GM10847 (cell line): Measurements from ENCODE around the gene RGS3.

ENCODE experiments used
- POLR2A ChIP-seq: IDR thresholded peaks from 2 replicates; pipeline ENCODE4 v1.6.1; 2011; ENCODE audit not compliant: insufficient read length; ENCODE audit errors: extremely low read depth

RGS3 gene

GRCh38 chr9:113463418-113464285 lies at the start of gene RGS3:
Gene RGS3 (plus strand): TSS chr9:113463727. CDS start chr9:113463803, 76 bp downstream.
- no peak for TF ChIP-seq POLR2A

GRCh38 chr9:113416149-113416721 lies 47.3 kb upstream of the RGS3 start:
- no peak for TF ChIP-seq POLR2A

DNA sequence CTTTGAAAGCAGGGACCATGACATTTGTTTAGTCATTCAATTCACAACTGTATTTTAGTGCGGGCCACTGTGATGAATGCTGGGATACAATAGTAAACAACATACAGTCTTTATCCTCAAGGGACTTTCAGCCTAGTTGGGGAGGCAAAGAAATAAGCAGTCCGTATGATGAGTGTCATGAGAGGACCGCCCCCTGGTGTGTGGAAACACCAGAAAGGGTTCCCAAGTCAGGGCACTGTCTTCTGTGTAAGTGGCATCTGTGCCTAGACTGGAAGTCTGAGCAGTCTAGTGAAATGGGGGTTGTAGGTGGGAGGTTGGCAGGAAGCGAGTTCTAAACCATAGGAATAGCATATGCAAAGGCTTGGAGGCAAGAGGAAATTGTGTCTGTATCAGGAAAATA lies 46.2 kb upstream of the RGS3 start:
- no peak for TF ChIP-seq POLR2A

- no peak for TF ChIP-seq POLR2A
Observed at GRCh38 chr9:113421726-113422125, 41.8 kb upstream of the RGS3 start.

GRCh38 chr9:113425072-113425471 lies 38.5 kb upstream of the RGS3 start:
- TF ChIP-seq POLR2A = no peak

GRCh38 chr9:113426701-113427100 lies 36.8 kb upstream of the RGS3 start:
- no peak for TF ChIP-seq POLR2A

DNA sequence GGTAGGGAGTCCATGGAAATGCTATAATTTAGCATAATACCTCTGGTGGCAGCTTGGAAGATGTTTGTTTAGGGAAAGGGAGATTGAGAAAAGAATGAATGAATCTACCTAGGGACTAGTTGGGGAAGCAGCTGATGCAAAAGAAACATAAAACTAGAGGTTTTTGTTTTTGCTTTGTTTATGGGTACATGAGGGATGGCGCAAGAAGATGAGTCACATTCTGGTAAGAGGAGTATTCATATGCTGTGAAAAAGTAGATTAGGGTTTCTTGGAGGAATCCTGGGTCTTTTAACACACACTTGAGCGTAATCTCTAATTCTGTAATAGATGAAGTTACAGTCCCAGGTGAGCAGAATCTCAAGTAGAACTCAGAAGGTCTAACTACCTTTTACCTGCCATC lies 35.9 kb upstream of the RGS3 start:
- no peak for TF ChIP-seq POLR2A

- TF ChIP-seq POLR2A = no peak
Observed at GRCh38 chr9:113428062-113428615, 35.4 kb upstream of the RGS3 start.

GRCh38 chr9:113431191-113431590 lies 32.3 kb upstream of the RGS3 start:
- TF ChIP-seq POLR2A = no peak

DNA sequence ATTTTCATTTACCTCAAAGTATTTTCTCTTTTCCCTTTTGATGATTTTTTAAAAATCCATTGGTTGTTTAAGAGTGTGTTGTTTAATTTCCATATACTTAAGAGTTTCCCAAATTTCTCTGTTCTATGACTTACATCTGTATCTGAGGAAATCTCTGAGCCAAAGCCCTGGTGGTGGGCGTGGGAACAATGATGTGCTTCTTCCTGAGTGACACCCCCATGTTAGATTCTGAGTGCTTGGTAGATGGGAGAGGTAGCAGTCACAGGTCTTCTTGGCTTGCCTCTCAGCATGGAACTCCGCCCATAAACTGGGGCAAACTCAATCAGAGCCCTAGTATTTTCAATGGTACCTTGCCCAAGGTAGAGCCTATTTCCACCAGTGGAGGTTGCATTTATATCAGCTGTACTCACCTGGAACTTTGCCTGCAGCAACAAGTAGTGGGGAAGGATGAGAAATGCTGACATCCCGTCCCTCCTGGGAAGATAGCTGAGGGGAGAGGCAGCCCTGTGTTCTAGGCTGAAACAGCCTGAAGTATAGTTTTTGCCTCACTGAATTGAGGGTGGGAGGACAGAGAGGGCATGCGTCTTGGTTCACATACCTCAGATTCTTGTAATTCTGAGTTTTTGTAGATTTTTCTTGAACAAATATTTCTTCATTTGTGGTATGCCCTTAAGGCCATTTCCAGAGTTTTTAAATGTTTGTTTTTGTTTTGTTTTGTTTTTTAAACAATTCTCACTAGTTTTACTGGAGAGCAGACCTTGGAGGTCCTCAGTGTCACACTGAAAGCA lies 26.6 kb upstream of the RGS3 start:
- no peak for TF ChIP-seq POLR2A

DNA sequence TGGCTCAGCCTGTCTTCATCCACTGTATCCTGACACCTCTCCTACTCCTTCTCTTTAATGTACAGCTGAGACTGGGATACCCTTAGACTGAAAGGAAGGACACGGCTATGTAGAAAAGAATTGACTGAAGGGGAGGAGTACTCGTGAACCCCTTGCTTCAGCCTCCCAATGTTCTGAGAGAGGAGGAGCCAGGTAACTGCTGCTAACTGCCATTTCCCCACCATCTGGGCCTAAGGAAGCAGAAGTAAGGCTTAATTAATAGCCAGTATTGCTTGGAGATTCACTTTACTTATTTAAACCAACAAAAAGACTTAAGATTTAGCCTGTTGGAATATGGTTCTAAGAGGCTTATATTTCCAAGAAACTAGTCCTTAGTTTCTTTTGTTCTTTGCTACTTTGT lies 18.8 kb upstream of the RGS3 start:
- TF ChIP-seq POLR2A = no peak

DNA sequence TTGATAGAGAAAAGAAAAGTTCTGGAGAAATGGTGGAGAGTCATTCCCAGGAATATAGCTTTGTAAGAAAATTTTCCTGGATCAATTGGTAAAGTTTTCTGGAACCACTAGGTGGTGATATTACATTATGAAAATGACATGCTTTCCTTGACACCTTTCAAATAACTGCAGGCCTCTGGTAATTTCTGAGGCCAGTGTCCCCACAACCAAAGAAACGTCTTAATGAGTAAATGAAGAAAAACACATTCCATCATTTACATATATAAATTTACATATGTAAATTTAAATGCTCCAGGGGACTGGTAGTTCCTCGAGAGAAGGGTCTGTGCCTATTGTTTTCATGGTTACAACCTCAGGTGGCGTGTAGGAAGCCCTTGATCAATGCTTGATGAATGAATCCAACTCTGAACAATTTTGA lies 17.2 kb upstream of the RGS3 start:
- no peak for TF ChIP-seq POLR2A

DNA sequence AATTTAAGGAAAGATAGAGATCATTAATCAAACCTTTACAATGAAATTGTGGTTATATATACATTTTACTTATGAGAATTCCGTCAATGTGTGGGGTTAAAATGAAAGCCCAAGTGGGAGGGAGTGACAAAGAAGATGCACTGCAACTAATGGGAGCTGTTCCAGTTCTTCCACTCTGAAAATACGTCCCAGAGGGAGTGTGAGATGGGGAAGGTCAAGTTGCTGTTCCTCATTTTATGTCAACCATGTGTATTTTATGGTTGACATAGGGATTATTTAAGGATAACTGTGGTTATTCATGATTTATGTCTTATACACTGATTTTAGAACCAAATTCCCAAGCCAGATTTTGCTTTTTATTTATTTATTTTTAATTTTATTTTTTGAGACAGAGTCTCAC lies 14.2 kb upstream of the RGS3 start:
- no peak for TF ChIP-seq POLR2A

DNA sequence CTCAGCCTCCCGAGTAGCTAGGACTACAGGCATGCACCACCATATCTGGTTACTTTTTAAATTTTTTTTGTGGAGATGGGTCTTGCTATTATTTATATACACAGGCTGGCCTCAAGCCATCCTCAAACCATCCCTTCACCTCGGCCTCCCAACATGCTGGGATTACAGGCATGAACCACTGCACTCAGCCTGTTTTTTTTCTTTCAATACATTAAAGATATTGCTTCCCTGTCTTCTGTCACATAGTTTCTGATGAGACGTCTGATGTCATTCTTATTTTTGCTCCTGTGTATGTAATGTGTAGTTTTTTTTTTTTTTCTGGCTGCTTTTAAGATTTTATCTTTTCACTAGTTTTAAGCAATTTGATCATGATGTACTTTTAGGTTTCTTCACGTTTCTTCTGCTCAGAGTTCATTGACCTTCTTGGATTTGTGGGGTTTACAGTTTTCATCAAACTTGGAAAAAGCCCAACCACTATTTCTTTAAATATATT lies 11.4 kb upstream of the RGS3 start:
- TF ChIP-seq POLR2A = no peak

- TF ChIP-seq POLR2A = no peak
Observed at GRCh38 chr9:113454914-113455761, 8.4 kb upstream of the RGS3 start.

DNA sequence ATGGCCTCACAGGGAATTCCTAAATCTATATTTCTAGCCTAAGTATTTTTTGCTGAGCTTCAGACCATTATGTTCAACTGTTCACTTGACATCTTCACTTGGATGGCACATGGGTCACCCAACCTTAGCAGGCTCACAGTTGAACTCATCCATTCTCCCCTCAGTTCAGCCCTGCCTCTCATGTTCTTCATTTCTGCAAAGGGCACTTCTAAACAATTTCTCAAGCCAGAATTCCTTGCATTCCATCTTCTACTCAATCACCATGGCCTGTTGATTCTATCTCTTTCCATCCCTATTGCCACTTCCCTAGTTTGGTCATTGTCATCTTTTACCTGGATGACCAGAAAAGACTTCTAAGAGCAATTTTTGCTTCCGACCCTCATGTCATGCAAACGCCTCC lies 7.3 kb upstream of the RGS3 start:
- no peak for TF ChIP-seq POLR2A
